Cardiac muscle cell (in vitro differentiated cells and primary cell): Measurements from ENCODE around the gene ARSI. TPM values are rescaled to one million over a fixed set of nuclear protein-coding genes. Genes with fewer than 3 reads are reported as not detected.

Experiments used
- DNase-seq, 2 donors: peaks; one replicate each; pipeline versions ENCODE4 v3.0.0 to v3.0.0-alpha.2; 2010 to 2017; ENCODE audit warnings: low read depth in 1 of 2, low spot score in 1 of 2
- H3K27ac ChIP-seq: fragments of 200-600 bp; sonication (generic); 2 replicates; pipeline ENCODE4 v1.5.1; 2016
- H3K27me3 ChIP-seq: fragments of 200-600 bp; sonication (generic); 2 replicates; pipeline ENCODE4 v1.6.0; 2016; ENCODE audit warnings: control low read depth
- H3K36me3 ChIP-seq: fragments of 200-600 bp; sonication (generic); 2 replicates; pipeline ENCODE4 v1.5.1; 2016; ENCODE audit warnings: control low read depth
- H3K4me1 ChIP-seq: fragments of 200-600 bp; sonication (generic); 2 replicates; pipeline ENCODE4 v1.8.1; 2017; ENCODE audit warnings: low read depth, mild to moderate bottlenecking, mixed run types
- H3K4me3 ChIP-seq: fragments of 200-600 bp; sonication (generic); 2 replicates; pipeline ENCODE4 v1.5.1; 2016; ENCODE audit warnings: mild to moderate bottlenecking
- H3K9me3 ChIP-seq: fragments of 200-600 bp; sonication (generic); 2 replicates; pipeline ENCODE4 v1.5.1; 2017; ENCODE audit warnings: low read depth, mild to moderate bottlenecking, control low read depth
- polyA plus RNA-seq: library from polyadenylated mRNA; unstranded; fragments of >200 nt; fragmentation: Nextera tagmentation; extraction: Ambion mirVana; gene quantifications from 2 replicates; pipeline ENCODE4 v1.2.1, GENCODE V29; 2016
- total RNA-seq: library from RNA; depleted of rRNA; stranded (reverse); fragments of >200 nt; gene quantifications from 2 replicates; pipeline ENCODE4 v1.2.3, GENCODE V29; 2016
- TF ChIP-seq, protein P1 (sequence below): IDR thresholded peaks from 2 replicates; pipeline ENCODE4 v1.5.1; 2012; ENCODE audit warnings: low read depth, mild to moderate bottlenecking, low read length

ARSI gene
- total and polyA plus RNA-seq, 2 experiments from 2014 or later: 2.1 to 3.3 TPM

DNA sequence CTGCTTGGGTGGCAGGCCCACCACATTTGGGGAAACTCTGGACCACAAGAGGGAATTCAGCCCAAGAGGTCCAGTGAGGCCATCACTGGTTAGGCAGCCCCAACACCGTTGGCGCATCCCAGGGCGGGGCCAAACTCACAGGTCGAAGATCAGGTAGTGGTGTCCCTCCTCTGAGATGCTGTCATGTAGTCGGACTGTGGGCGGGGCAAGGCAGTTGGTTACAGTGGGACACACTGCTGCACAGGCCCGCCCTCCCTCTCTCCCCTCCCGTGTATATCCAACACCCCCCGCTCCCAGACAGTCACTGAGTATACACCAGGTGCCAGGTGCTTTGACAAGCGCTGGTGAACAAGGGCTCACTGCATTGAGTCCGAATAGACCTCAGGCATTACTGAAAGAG lies 45.3 kb downstream of the ARSI start:
- H3K4me3 ChIP-seq: no peak overlapping the region
- no peak for DNase-seq
- H3K9me3 ChIP-seq: no peaks in the 10 kb centered on the region
- no peak overlapping the region for H3K27ac ChIP-seq
- no peaks in the 10 kb centered on the region for H3K27me3 ChIP-seq
- peaks cover 38% of the 10 kb centered on the region for H3K4me1 ChIP-seq
- H3K36me3 ChIP-seq: no peaks in the 10 kb centered on the region
- TF ChIP-seq, protein P1, sequence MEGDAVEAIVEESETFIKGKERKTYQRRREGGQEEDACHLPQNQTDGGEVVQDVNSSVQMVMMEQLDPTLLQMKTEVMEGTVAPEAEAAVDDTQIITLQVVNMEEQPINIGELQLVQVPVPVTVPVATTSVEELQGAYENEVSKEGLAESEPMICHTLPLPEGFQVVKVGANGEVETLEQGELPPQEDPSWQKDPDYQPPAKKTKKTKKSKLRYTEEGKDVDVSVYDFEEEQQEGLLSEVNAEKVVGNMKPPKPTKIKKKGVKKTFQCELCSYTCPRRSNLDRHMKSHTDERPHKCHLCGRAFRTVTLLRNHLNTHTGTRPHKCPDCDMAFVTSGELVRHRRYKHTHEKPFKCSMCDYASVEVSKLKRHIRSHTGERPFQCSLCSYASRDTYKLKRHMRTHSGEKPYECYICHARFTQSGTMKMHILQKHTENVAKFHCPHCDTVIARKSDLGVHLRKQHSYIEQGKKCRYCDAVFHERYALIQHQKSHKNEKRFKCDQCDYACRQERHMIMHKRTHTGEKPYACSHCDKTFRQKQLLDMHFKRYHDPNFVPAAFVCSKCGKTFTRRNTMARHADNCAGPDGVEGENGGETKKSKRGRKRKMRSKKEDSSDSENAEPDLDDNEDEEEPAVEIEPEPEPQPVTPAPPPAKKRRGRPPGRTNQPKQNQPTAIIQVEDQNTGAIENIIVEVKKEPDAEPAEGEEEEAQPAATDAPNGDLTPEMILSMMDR: no peak

- DNase-seq: peak in 1 of 2 donors; percentile 60
- no peaks in the 10 kb centered on the region for H3K27me3 ChIP-seq
- TF ChIP-seq, protein P1: no peak
- H3K36me3 ChIP-seq: no peaks in the 10 kb centered on the region
- no peaks in the 10 kb centered on the region for H3K9me3 ChIP-seq
- no peak overlapping the region for H3K27ac ChIP-seq
- peaks cover 47% of the 10 kb centered on the region for H3K4me1 ChIP-seq
- no peak overlapping the region for H3K4me3 ChIP-seq
These were observed 46.2 kb downstream of the ARSI start for GRCh38 chr5:150256410-150257064.

DNA sequence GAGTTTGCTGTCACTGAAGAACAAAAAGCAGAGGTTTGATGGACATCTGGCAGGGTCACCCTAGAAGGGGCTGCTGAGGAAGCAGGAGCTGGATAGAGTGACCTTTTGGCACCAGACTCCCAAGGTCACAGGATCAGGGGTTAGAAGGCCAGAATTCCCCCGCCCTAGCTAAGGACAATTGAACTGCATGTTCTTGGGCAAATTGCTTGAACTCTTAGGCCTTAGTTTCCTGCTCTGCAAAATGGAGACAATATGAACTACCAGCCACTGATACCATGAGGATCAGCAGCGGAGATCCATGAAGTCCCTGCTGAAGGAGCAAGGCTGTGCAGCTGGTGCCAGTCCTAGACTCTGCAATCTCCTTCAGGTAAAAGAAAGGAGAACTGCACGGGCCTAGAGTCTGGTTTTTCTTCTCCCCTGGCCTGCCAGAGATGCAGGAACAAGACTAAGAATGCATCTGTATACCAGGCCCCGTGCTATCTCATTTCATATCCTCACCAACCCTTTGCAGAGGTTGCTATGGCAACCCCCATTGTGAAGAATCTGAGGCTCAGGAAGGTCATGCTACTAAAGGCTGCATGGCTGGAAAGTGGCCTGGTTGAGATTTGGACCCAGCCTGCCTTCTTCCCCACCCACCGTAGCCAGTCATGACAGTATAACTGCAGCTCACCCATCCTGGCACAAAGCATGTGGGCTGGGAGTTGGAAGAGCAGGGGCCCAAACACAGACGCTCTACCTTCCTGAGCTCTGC lies 46.9 kb downstream of the ARSI start:
- no peaks in the 10 kb centered on the region for H3K9me3 ChIP-seq
- TF ChIP-seq, protein P1: no peak
- H3K27me3 ChIP-seq: no peaks in the 10 kb centered on the region
- H3K4me1 ChIP-seq: peaks cover 47% of the 10 kb centered on the region
- no peak overlapping the region for H3K4me3 ChIP-seq
- peak; percentile 38 to 43 for DNase-seq
- H3K27ac ChIP-seq: peak overlapping the region; percentile 89
- H3K36me3 ChIP-seq: no peaks in the 10 kb centered on the region

GRCh38 chr5:150254774-150255173 lies 47.9 kb downstream of the ARSI start:
- Histone ChIP-seq H3K9me3 (no peaks in the 10 kb centered on the region), H3K27ac (peak overlapping the region; percentile 89), H3K27me3 (no peaks in the 10 kb centered on the region), H3K4me3 (no peak overlapping the region), H3K36me3 (no peaks in the 10 kb centered on the region), H3K4me1 (peaks cover 47% of the 10 kb centered on the region)
- DNase-seq: peak in 1 of 2 donors; percentile 40
- TF ChIP-seq, protein P1: no peak

DNA sequence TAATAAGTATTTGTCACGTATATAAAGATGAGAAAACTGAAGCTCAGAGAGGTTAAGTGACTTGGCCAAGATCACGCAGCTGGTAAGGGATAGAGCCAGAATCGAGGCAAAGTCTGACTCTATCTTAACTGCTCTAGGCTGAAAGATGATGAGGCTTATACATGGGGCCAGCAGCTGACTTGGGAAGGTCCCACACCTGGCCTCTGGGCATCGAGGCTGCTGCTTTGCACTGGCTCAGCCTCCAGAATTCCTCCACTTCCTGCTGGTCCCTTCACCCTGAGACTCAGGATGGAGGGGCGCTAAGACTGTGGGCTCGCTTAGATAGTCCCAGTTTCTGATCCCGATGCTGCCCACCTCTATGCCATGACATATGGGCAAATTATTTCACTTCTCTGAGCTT lies 48.3 kb downstream of the ARSI start:
- TF ChIP-seq, protein P1: no peak
- peaks cover 47% of the 10 kb centered on the region for H3K4me1 ChIP-seq
- DNase-seq: no peak
- no peaks in the 10 kb centered on the region for H3K9me3 ChIP-seq
- peak overlapping the region; percentile 89 for H3K27ac ChIP-seq
- no peaks in the 10 kb centered on the region for H3K27me3 ChIP-seq
- no peak overlapping the region for H3K4me3 ChIP-seq
- H3K36me3 ChIP-seq: no peaks in the 10 kb centered on the region
